Measurements from ENCODE around the gene ACP4. TPM values are rescaled to one million over a fixed set of nuclear protein-coding genes. Genes with fewer than 3 reads are reported as not detected.
"Not testable (repeated sequence)": the region's sequence is repeated elsewhere in the genome, so short reads cannot be mapped to it uniquely, and the experiment has no call there.

Gene ACP4
- total RNA-seq: not detected

- intact Hi-C loops (cut with DNase I): no loop called here
- Histone ChIP-seq H3K4me3 (no peak within 1 kb of the TSS), H3K27me3 (no peaks in the 10 kb centered on the region), H3K4me1 (no peaks in the 10 kb centered on the region), H3K27ac (no peak within 1 kb of the TSS), H3K36me3 (no peaks in the 10 kb centered on the region), H3K9me3 (no peaks in the 10 kb centered on the region)
- no peak for DNase-seq (ENCODE audit: low spot score in 2 of 2)
- TF ChIP-seq CTCF (IDR thresholded peaks at IDR 0.05): no peak
Observed at GRCh38 chr19:50790396-50790795, at the start of gene ACP4. Gene ACP4 (plus strand): TSS chr19:50790415. CDS start chr19:50790415, 0 bp downstream.

DNA sequence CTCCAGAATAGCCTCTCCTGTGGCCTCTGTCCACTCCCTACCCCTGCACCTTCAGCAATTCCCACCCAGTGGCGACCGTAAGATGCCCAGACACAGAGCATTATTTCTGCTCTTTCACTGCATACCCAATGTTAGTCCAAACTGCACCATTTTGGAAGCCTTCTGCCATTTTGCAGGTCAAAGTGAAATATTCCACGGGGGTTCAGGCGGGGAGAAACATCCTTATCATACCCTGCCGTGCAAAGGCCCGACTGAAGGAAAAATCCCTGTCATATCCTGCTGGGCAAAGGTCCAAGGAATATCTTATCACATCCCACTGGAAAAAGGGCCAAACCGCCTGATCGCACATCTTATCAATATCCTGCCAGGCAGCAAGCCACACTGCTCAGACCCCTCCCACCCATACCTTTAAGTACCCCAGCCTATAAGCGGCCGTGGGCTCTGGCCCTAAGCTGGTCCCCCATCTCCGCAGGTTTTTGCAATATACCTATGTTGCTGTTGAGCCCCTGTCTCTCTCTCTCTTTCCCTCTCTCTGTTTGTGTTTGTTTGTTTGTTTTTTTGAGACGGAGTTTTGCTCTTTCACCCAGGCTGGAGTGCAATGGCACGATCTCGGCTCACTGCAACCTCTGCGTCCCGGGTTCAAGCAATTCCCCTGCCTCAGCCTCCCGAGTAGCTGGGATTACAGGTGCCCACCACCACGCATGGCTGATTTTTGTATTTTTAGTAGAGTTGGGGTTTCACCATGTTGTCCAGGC is 48.9 kb upstream of the ACP4 start:
- H3K9me3 ChIP-seq: no peaks in the 10 kb centered on the region
- no peak for TF ChIP-seq CTCF (IDR thresholded peaks at IDR 0.05)
- intact Hi-C loops (cut with DNase I): no loop called here
- no peak overlapping the region for H3K27ac ChIP-seq
- no peak for DNase-seq (ENCODE audit: low spot score in 2 of 2)
- no peak overlapping the region for H3K4me3 ChIP-seq
- H3K36me3 ChIP-seq: no peaks in the 10 kb centered on the region
- H3K27me3 ChIP-seq: no peaks in the 10 kb centered on the region
- no peaks in the 10 kb centered on the region for H3K4me1 ChIP-seq

DNA sequence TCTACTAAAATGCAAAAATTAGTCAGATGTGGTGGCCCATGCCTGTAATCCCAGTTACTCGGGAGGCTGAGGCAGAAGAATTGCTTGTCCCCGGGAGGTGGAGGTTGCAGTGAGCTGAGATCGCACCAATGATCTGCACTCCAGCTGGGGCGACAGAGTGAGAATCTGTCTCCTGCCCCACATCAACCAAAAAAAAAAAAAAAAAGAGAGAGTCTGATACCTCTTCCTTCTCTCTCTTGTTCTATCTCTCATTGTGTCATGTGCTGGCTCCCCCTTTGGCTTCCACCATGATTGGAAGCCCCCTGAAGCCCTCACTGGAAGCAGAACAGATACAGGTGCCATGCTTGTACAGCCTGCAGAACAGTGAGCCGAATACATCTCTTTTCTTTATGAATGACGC is 46.7 kb upstream of the ACP4 start:
- no peak for TF ChIP-seq CTCF (IDR thresholded peaks at IDR 0.05)

GRCh38 chr19:50745221-50745620 is 45.0 kb upstream of the ACP4 start:
- DNase-seq (ENCODE audit: low spot score in 2 of 2): no peak
- Histone ChIP-seq H3K4me3 (no peak overlapping the region), H3K36me3 (no peaks in the 10 kb centered on the region), H3K27ac (no peak overlapping the region), H3K4me1 (no peaks in the 10 kb centered on the region), H3K27me3 (no peaks in the 10 kb centered on the region), H3K9me3 (no peaks in the 10 kb centered on the region)
- intact Hi-C loops (cut with DNase I): no loop called here
- TF ChIP-seq CTCF (IDR thresholded peaks at IDR 0.05): no peak

More for the DNA sequence above, 46.7 kb upstream of the ACP4 start:
- no peak for DNase-seq (ENCODE audit: low spot score in 2 of 2)
- Histone ChIP-seq H3K36me3 (no peaks in the 10 kb centered on the region), H3K27ac (no peak overlapping the region), H3K4me3 (no peak overlapping the region), H3K9me3 (no peaks in the 10 kb centered on the region), H3K4me1 (no peaks in the 10 kb centered on the region), H3K27me3 (no peaks in the 10 kb centered on the region)
- intact Hi-C loops (cut with DNase I): no loop called here

DNA sequence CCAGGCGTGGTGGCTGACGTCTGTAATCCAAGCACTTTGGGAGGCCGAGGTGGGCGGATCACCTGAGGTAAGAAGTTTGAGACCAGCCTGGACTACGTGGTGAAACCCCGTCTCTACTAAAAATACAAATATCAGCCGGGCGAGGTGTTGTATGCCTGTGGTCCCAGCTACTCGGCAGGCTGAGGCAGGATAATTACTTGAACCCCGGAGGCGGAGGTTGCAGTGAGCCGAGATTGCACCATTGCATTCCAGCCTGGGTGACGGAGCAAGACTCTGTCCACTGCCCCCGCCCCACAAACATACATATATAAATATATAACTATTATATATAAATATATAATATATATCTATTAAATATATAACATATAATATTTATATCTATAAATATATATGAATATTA is 43.1 kb upstream of the ACP4 start:
- H3K4me1 ChIP-seq; H3K27me3 ChIP-seq; H3K9me3 ChIP-seq; DNase-seq (ENCODE audit: low spot score in 2 of 2); H3K27ac ChIP-seq; H3K36me3 ChIP-seq; H3K4me3 ChIP-seq; intact Hi-C loops (cut with DNase I): not testable (repeated sequence)

GRCh38 chr19:50749490-50749889 is 40.7 kb upstream of the ACP4 start:
- intact Hi-C loops (cut with DNase I): no loop called here
- TF ChIP-seq CTCF (IDR thresholded peaks at IDR 0.05): no peak
- no peaks in the 10 kb centered on the region for H3K27me3 ChIP-seq

More at GRCh38 chr19:50749490-50749889, 40.7 kb upstream of the ACP4 start:
- no peak overlapping the region for H3K4me3 ChIP-seq
- no peaks in the 10 kb centered on the region for H3K9me3 ChIP-seq
- no peaks in the 10 kb centered on the region for H3K4me1 ChIP-seq
- H3K27ac ChIP-seq: no peak overlapping the region
- H3K36me3 ChIP-seq: no peaks in the 10 kb centered on the region
- no peak for DNase-seq (ENCODE audit: low spot score in 2 of 2)

Data from ascending aorta (tissue), 2 donors.